GM13976 (cell line): ENCODE results near the gene SSBP2.
"Not testable (repeated sequence)": the region's sequence is repeated elsewhere in the genome, so short reads cannot be mapped to it uniquely, and the experiment has no call there.

Experiments used
- DNase-seq: peaks from one replicate; pipeline ENCODE4 v3.0.0; 2012; ENCODE audit warnings: low spot score
- in situ Hi-C: fragments of 300-500 bp; cut with MboI; formaldehyde crosslinking; loops from one replicate; pipeline ENCODE4 v1.12.0; 2022; ENCODE audit warnings: low sequenced_read_pairs, mixed read lengths, inconsistent platforms; ENCODE audit not compliant: unreplicated experiment
- TF ChIP-seq, protein P1 (sequence below): IDR thresholded peaks from 2 replicates; pipeline ENCODE4 v1.5.1; 2012; ENCODE audit warnings: borderline replicate concordance, mild to moderate bottlenecking; ENCODE audit not compliant: insufficient read depth; ENCODE audit errors: extremely low read depth, missing control alignments, control extremely low read depth

Gene SSBP2

DNA sequence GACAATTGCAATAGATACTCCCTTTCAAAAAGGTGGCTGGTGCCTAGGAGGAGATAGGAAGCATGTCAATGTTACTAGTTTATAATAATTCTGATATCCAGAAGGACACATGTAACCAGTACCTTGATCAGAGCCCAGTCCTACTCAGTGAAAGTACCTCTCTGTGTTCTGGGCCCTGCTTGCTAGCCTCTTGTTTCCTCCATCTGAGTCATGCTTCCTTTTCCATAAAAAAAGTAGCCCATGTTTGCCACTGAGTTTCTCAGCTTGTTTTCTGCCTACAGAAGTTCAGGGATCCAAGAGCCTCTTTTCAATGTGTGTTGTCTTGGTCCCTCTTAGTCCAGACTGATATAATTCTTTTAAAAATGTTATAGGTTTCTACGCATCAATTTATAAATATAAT is 149.0 kb downstream of the SSBP2 start:
- TF ChIP-seq, protein P1, sequence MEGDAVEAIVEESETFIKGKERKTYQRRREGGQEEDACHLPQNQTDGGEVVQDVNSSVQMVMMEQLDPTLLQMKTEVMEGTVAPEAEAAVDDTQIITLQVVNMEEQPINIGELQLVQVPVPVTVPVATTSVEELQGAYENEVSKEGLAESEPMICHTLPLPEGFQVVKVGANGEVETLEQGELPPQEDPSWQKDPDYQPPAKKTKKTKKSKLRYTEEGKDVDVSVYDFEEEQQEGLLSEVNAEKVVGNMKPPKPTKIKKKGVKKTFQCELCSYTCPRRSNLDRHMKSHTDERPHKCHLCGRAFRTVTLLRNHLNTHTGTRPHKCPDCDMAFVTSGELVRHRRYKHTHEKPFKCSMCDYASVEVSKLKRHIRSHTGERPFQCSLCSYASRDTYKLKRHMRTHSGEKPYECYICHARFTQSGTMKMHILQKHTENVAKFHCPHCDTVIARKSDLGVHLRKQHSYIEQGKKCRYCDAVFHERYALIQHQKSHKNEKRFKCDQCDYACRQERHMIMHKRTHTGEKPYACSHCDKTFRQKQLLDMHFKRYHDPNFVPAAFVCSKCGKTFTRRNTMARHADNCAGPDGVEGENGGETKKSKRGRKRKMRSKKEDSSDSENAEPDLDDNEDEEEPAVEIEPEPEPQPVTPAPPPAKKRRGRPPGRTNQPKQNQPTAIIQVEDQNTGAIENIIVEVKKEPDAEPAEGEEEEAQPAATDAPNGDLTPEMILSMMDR, result no peak
- no peak for DNase-seq

GRCh38 chr5:81592085-81592484 is 158.8 kb downstream of the SSBP2 start:
- DNase-seq, in situ Hi-C loops: not testable (repeated sequence)

More for the DNA sequence above, 149.0 kb downstream of the SSBP2 start:
- in situ Hi-C loops, result no loop called here

GRCh38 chr5:81590498-81591384 is 160.2 kb downstream of the SSBP2 start:
- no peak for DNase-seq
- in situ Hi-C loops, result no loop called here
- TF ChIP-seq, protein P1, result no peak

DNA sequence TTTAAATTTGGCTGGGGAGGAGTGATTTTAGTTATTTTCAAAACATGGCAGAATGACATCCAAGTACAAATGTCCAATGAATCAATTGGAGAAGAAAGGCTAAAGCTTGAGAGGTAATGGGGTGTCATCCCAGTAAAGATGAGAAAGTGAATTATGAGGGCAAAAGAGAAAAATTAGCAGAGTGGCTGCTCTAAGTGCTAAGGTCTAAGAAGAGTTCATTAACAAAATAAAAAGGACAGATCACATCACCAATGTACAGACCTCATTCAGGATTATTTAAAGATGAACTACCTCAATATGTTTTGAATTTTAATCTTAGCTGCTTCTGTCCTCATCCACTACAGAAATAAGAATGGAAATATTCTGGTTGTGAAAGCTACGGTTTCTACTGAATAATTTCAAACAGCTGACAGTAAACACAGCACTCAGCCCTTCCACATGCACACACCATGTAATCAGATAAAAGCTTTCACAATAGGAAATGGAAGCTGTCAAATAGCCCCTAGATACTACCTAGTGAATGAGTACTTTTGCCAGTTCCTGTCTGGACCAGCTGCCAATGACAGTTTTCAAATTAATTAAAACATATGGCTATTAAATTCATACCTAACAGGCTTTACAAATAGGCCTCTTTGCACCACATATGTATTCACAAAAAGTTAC is 171.5 kb downstream of the SSBP2 start:
- no peak for DNase-seq
- in situ Hi-C loops, result no loop called here
- TF ChIP-seq, protein P1, result no peak

- DNase-seq, result no peak
- in situ Hi-C loops, result no loop called here
Measured at GRCh38 chr5:81577091-81577490, 173.8 kb downstream of the SSBP2 start.

GRCh38 chr5:81575924-81576323 is 175.0 kb downstream of the SSBP2 start:
- in situ Hi-C loops, result no loop called here
- TF ChIP-seq, protein P1, result no peak
- no peak for DNase-seq

More at GRCh38 chr5:81577091-81577490, 173.8 kb downstream of the SSBP2 start:
- TF ChIP-seq, protein P1, result no peak

DNA sequence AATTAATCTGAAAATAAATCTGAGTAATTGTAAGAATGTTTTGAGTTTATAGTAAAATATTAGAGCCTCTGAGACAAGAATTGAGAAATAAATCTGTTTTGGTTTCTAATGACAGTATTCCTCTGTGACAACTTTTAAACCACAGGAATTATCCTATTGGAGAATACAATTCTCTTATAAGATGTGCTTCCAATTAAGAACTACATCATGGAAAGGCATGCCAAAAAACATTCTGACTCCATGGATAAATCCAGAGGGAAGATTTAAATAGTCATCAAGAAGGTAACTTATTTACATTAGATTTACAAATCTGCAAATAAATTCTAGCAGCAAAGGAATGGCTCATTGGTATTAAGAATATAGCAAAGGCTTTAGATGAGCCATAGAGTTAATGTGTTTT is 178.7 kb downstream of the SSBP2 start:
- TF ChIP-seq, protein P1, result no peak
- no peak for DNase-seq
- in situ Hi-C loops, result no loop called here
